GM12878 (cell line): ENCODE results near the gene NOS2. TPM values are rescaled to one million over a fixed set of nuclear protein-coding genes. Genes with fewer than 3 reads are reported as not detected.

Source experiments
- ATAC-seq: fragments of 200-7000 bp; cut with Tn5 transposase; 3 replicates; pipeline ENCODE4 v1.9.1; 2020; ENCODE audit warnings: mild to moderate bottlenecking, moderate library complexity
- BruUV-seq: library from RNA; stranded (reverse); fragments of 400-500 nt; replicated peaks from 2 replicates; lab custom pipeline; 2021; lab: Mats Ljungman, UMichigan
- CTCF ChIA-PET: fragments of 300-600 bp; sonication (Branson Sonifier 250); formaldehyde crosslinking; extraction: SDS; loops from one replicate; lab custom pipeline; 2021; ENCODE audit warnings: inconsistent platforms; lab: Yijun Ruan, JAX
- POLR2A ChIA-PET: fragments of 350-600 bp; formaldehyde crosslinking; extraction: SDS; loops from one replicate; lab custom pipeline; 2021; ENCODE audit warnings: inconsistent platforms; lab: Charles Lee
- RAD21 ChIA-PET: fragments of 300-600 bp; sonication (Branson Sonifier 250); formaldehyde crosslinking; loops from one replicate; lab custom pipeline; 2023; ENCODE audit warnings: antibody characterized with exemption; ENCODE audit not compliant: unreplicated experiment; lab: Charles Lee
- SMC1A ChIA-PET: fragments of 300-600 bp; sonication (Branson Sonifier 250); formaldehyde crosslinking; loops from one replicate; lab custom pipeline; 2023; ENCODE audit not compliant: unreplicated experiment, uncharacterized antibody; lab: Charles Lee
- DNase-seq: peaks from one replicate; pipeline ENCODE4 v3.0.0-alpha.2; 2011; ENCODE audit warnings: low read depth, low spot score
- FAIRE-seq: peaks from 3 replicates; lab custom pipeline; 2011; peaks lifted over from hg19 to GRCh38; lab: Jason Lieb, UNC
- H2AFZ ChIP-seq: 2 replicates; pipeline ENCODE4 v1.6.0; 2011; ENCODE audit warnings: low read depth, low read length, control low read depth; ENCODE audit not compliant: control insufficient read depth
- H3K27ac ChIP-seq: 2 replicates; pipeline ENCODE4 v1.5.1; 2011; ENCODE audit warnings: control low read depth; ENCODE audit not compliant: control insufficient read depth, insufficient read depth
- H3K27me3 ChIP-seq, 2 experiments: replicated peaks in 1 of 2; 2 replicates each; pipeline versions ENCODE4 v1.6.0 to v1.6.1; 2011; ENCODE audit warnings: low read length in 1 of 2; ENCODE audit not compliant: control insufficient read depth in 2 of 2, insufficient read depth in 2 of 2
- H3K36me3 ChIP-seq, 2 experiments: 2 replicates each; pipeline ENCODE4 v1.5.1; 2011; ENCODE audit warnings: low read length in 1 of 2; ENCODE audit not compliant: control insufficient read depth in 2 of 2, insufficient read depth in 2 of 2
- H3K4me1 ChIP-seq: 2 replicates; pipeline ENCODE4 v1.6.1; 2011; ENCODE audit warnings: mild to moderate bottlenecking, low read length, moderate library complexity, mixed read lengths; ENCODE audit not compliant: control insufficient read depth, insufficient read depth
- H3K4me2 ChIP-seq: 2 replicates; pipeline ENCODE4 v1.6.0; 2011; ENCODE audit warnings: control low read depth; ENCODE audit not compliant: control insufficient read depth, insufficient read depth
- H3K4me3 ChIP-seq: fragments of 200-600 bp; sonication (generic); 2 replicates; pipeline ENCODE4 v1.5.1; 2016
- H3K79me2 ChIP-seq: 2 replicates; pipeline ENCODE4 v1.6.0; 2011; ENCODE audit warnings: low read length; ENCODE audit not compliant: control insufficient read depth, insufficient read depth
- H3K9ac ChIP-seq: 2 replicates; pipeline ENCODE4 v1.8.0; 2011; ENCODE audit warnings: low read length, control low read depth, mixed read lengths; ENCODE audit not compliant: control insufficient read depth, insufficient read depth
- H3K9me3 ChIP-seq: replicated peaks from 3 replicates; pipeline ENCODE4 v1.5.1; 2011; ENCODE audit warnings: mild to moderate bottlenecking, low read length; ENCODE audit not compliant: control insufficient read depth, insufficient read depth
- H4K20me1 ChIP-seq: 2 replicates; pipeline ENCODE4 v1.6.0; 2011; ENCODE audit not compliant: control insufficient read depth, insufficient read depth
- BCL11A ChIP-seq: IDR thresholded peaks from 2 replicates; pipeline ENCODE4 v1.6.1; 2011; ENCODE audit warnings: low read depth, low read length
- KAT2A ChIP-seq: conservative IDR thresholded peaks from 2 replicates; pipeline ENCODE4 v1.6.1; 2011; ENCODE audit warnings: low read depth, low read length; ENCODE audit not compliant: control insufficient read depth
- KDM1A ChIP-seq: fragments of 200-600 bp; sonication (generic); IDR thresholded peaks from 2 replicates; pipeline ENCODE4 v1.6.1; 2016; ENCODE audit warnings: borderline replicate concordance
- MTA3 ChIP-seq: IDR thresholded peaks from 2 replicates; pipeline ENCODE4 v1.6.1; 2012; ENCODE audit warnings: low read length, inconsistent platforms, borderline replicate concordance
- NFYA ChIP-seq: IDR thresholded peaks from 2 replicates; pipeline ENCODE4 v1.6.1; 2011; ENCODE audit warnings: low read depth, mild to moderate bottlenecking, low read length, improper control_type of control experiment, borderline replicate concordance
- NR2C2 ChIP-seq: IDR thresholded peaks from 2 replicates; pipeline ENCODE4 v1.6.1; 2011; ENCODE audit warnings: borderline replicate concordance, low read depth; ENCODE audit not compliant: control insufficient read depth, insufficient read length
- POU2F2 ChIP-seq: IDR thresholded peaks from 3 replicates; pipeline ENCODE4 v1.6.1; 2011; ENCODE audit warnings: low read depth, mild to moderate bottlenecking, low read length, borderline replicate concordance
- RAD21 ChIP-seq: IDR thresholded peaks from 2 replicates; pipeline ENCODE4 v1.6.1; 2011; ENCODE audit warnings: mild to moderate bottlenecking, low read depth, low read length, moderate library complexity; ENCODE audit not compliant: insufficient read depth
- RAD51 ChIP-seq: fragments of 450-650 bp; IDR thresholded peaks from 2 replicates; pipeline ENCODE4 v1.6.1; 2016; ENCODE audit warnings: moderate library complexity, mild to moderate bottlenecking, inconsistent platforms
- RCOR1 ChIP-seq: conservative IDR thresholded peaks from 2 replicates; pipeline ENCODE4 v1.6.1; 2012; ENCODE audit warnings: low read depth, low read length, improper control_type of control experiment
- SPI1 ChIP-seq: IDR thresholded peaks from 2 replicates; pipeline ENCODE4 v1.6.1; 2011; ENCODE audit warnings: low read depth, mild to moderate bottlenecking, low read length, moderate library complexity, borderline replicate concordance; ENCODE audit not compliant: insufficient read depth
- WGBS: methylation state at CpG from one replicate; pipeline ENCODE4 v1.1.6; 2016; ENCODE audit warnings: low lambda C conversion rate; ENCODE audit not compliant: insufficient replicate concordance, insufficient coverage; ENCODE audit errors: missing lambda C conversion rate; 5-methylcytosine and 5-hydroxymethylcytosine counted together
- in situ Hi-C: fragments of 300-500 bp; cut with MboI; formaldehyde crosslinking; loops from 9 replicates; pipeline ENCODE4 v1.14.3; 2018; ENCODE audit warnings: mixed read lengths
- intact Hi-C: fragments of 100-400 bp; cut with micrococcal nuclease; formaldehyde crosslinking; loops from one replicate; pipeline ENCODE4 v1.14.2; 2022; ENCODE audit not compliant: unreplicated experiment
- polyA plus RNA-seq, 11 experiments: library from polyadenylated mRNA; depleted of rRNA in 4 of 11; unstranded in 6 of 11; stranded (reverse) in 5 of 11; fragments of >200 nt; fragmentation: Nextera tagmentation in 4 of 11; fragmentation: Illumina TruSeq in 1 of 11; extraction: Ambion mirVana in 4 of 11; extraction: Trizol in 1 of 11; gene quantifications; 1 replicate in 1 of 11; 2 replicates in 10 of 11; pipeline versions ENCODE4 v1.2.1 to v1.2.3, GENCODE V29; 2011 to 2016; ENCODE audit warnings: inconsistent platforms in 2 of 11, missing spikeins in 2 of 11, low read depth in 1 of 11
- total RNA-seq, 4 experiments: library from RNA; depleted of rRNA in 3 of 4; stranded (reverse); fragments of >200 nt in 3 of 4; fragmentation: Illumina TruSeq in 1 of 4; extraction: Trizol in 1 of 4; gene quantifications; 2 replicates each; pipeline versions ENCODE4 v1.2.1 to v1.2.3, GENCODE V29; 2013 to 2021
- TF ChIP-seq, protein P1 (sequence below): IDR thresholded peaks from 2 replicates; pipeline ENCODE4 v1.6.1; 2011; ENCODE audit warnings: low read depth, low read length, improper control_type of control experiment, borderline replicate concordance

NOS2 gene
- total and polyA plus RNA-seq, 10 of the 15 experiments (the other 5 are each of a cell fraction or from before 2014, with no cell fraction given): 0.01 to 0.05 (median 0.01) TPM; not detected in 7

DNA sequence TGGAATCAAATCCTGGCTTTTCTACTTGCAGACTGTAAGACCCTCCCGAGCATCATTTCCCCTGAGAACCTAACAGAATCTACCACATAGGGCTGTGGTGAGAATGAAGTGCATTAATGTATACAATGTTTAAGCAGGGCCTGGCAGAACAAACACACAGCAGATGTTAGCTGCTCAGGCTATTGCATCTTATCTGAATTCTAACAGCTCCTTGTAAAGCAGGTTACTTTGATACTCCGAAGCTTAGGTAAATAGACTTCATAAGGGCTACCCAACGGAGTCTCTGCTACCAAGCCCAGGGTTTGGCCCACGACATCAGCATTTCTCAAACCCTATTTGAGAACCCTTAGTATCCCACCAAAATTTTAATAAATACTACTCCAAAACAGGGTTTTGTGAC is 24.4 kb upstream of the NOS2 start:
- 46% methylated on average over 4 of the region's 4 CpGs for WGBS
- H3K27ac ChIP-seq: no peak overlapping the region
- H3K4me3 ChIP-seq: no peak overlapping the region
- H3K4me1 ChIP-seq: no peaks in the 10 kb centered on the region
- in situ Hi-C loops: no loop called here
- ChIA-PET SMC1A (interaction anchor here (0.6 kb wide), 1 partner anchor 10 kb away, joined by 3 read pairs; no protein-coding TSS in a partner anchor), POLR2A (no interaction called here)
- H3K36me3 ChIP-seq: no peaks in the 10 kb centered on the region
- no peak for TF ChIP-seq POU2F2
- TF ChIP-seq, all 136 proteins: peak for 0
- Histone ChIP-seq H3K27me3 (no peaks in the 10 kb centered on the region), H3K79me2 (no peaks in the 10 kb centered on the region), H4K20me1 (no peaks in the 10 kb centered on the region), H3K9ac (no peak overlapping the region), H2AFZ (no peak overlapping the region), H3K9me3 (no peaks in the 10 kb centered on the region; the same call in 2 of the 3 replicates), H3K4me2 (no peak overlapping the region)
- CTCF ChIA-PET: no interaction called here
- no peak for ATAC-seq
- no TSS peak for BruUV-seq
- no peak for FAIRE-seq
- no peak for DNase-seq
- intact Hi-C loops: no loop called here
- RAD21 ChIA-PET: interaction anchor here (2.0 kb wide), 1 partner anchor 16 kb away, joined by 5 read pairs; no protein-coding TSS in a partner anchor

DNA sequence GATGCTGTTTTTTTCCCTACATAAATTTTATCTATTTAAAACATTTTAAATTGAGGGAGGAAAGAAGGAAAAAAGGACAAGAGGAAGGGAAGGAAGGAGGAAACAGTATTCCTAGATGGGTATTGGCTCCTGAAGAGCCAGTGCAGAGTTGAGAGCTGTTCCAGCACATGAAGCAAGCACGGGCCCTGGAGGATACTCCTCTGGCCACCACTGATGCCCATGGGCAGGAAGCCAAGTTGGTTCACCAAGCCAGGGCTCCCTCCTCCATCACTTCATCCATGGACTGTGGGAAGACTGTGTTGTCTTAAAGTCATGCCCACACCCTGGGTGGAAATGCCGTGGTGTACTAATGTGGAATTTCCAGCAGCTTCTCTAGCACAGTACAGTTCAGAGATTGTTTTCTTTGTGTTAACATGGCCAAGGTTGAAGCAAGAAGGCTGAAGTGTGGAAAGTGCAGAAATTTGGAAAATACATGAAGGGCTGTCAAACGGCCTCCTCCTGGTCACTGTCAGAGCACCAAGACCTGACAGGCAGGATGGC is 23.9 kb upstream of the NOS2 start:
- no peaks in the 10 kb centered on the region for H4K20me1 ChIP-seq
- ChIA-PET SMC1A (no interaction called here), CTCF (interaction anchor here (1.2 kb wide), 1 partner anchor 9 kb away, joined by 3 read pairs; no protein-coding TSS in a partner anchor), RAD21 (interaction anchor here (2.0 kb wide), 1 partner anchor 16 kb away, joined by 5 read pairs; no protein-coding TSS in a partner anchor), POLR2A (no interaction called here)
- intact Hi-C loops: no loop called here
- H3K9ac ChIP-seq: no peak overlapping the region
- H3K4me1 ChIP-seq: no peaks in the 10 kb centered on the region
- BruUV-seq: no TSS peak
- FAIRE-seq: no peak
- no peak overlapping the region for H3K4me3 ChIP-seq
- no peak overlapping the region for H3K4me2 ChIP-seq
- no peaks in the 10 kb centered on the region for H3K27me3 ChIP-seq
- H3K27ac ChIP-seq: no peak overlapping the region
- no peaks in the 10 kb centered on the region for H3K36me3 ChIP-seq
- DNase-seq: no peak
- ATAC-seq: no peak
- no peaks in the 10 kb centered on the region for H3K79me2 ChIP-seq
- in situ Hi-C loops: no loop called here
- no peak overlapping the region for H2AFZ ChIP-seq
- 65% methylated on average over 3 of the region's 3 CpGs for WGBS
- TF ChIP-seq, protein P1, sequence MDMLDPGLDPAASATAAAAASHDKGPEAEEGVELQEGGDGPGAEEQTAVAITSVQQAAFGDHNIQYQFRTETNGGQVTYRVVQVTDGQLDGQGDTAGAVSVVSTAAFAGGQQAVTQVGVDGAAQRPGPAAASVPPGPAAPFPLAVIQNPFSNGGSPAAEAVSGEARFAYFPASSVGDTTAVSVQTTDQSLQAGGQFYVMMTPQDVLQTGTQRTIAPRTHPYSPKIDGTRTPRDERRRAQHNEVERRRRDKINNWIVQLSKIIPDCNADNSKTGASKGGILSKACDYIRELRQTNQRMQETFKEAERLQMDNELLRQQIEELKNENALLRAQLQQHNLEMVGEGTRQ: no peak
- no peak for TF ChIP-seq KAT2A
- no peak for TF ChIP-seq RCOR1
- TF ChIP-seq RAD51: no peak
- TF ChIP-seq MTA3: no peak
- no peak for TF ChIP-seq SPI1
- no peak for TF ChIP-seq NFYA
- TF ChIP-seq BCL11A: no peak
- no peak for TF ChIP-seq NR2C2
- TF ChIP-seq RAD21: no peak
- TF ChIP-seq KDM1A: no peak
- no peaks in the 10 kb centered on the region; the same call in 2 of the 3 replicates for H3K9me3 ChIP-seq
